NCI-H2227 (cell line): ENCODE measurements around the gene MS4A7.

Experiments
- DNase-seq: peaks from one replicate; lab custom pipeline; 2025; ENCODE audit not compliant: unreplicated experiment; lab: John Stamatoyannopoulos, UW

Gene MS4A7

DNA sequence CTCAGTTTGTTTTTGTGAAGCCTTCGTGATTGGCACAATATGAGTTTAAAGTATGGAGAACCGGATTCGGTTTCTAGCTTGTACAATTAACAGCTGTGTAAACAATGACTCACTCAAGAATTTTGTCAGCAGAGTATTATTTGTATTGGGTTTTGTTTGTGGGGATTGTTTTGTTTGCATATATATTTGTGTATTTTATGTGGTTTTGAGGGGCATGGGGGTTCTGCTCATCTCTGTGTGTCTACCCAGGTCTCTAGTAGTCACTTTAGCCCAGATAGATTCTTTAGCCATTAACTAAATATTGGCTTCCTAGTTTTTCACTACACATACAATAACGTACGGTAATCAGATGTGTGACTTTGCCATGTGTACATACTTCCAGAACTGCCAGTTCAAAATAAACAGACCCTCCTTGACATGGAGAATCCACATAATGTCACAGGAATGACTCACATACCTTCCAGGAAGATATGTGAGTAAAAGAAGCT lies 7.5 kb upstream of the MS4A7 start:
- no peak for DNase-seq

- no peak for DNase-seq
Measured at GRCh38 chr11:60371386-60371785, 6.9 kb upstream of the MS4A7 start.

GRCh38 chr11:60371854-60372253 lies 6.5 kb upstream of the MS4A7 start:
- no peak for DNase-seq

- no peak for DNase-seq
Measured at GRCh38 chr11:60372767-60373166, 5.6 kb upstream of the MS4A7 start.

- DNase-seq, result no peak
Measured at GRCh38 chr11:60375316-60375715, 3.0 kb upstream of the MS4A7 start.

- no peak for DNase-seq
Measured at GRCh38 chr11:60376601-60377000, 1.7 kb upstream of the MS4A7 start.

GRCh38 chr11:60377401-60378136 lies 763 bp upstream of the MS4A7 start:
- no peak for DNase-seq

DNA sequence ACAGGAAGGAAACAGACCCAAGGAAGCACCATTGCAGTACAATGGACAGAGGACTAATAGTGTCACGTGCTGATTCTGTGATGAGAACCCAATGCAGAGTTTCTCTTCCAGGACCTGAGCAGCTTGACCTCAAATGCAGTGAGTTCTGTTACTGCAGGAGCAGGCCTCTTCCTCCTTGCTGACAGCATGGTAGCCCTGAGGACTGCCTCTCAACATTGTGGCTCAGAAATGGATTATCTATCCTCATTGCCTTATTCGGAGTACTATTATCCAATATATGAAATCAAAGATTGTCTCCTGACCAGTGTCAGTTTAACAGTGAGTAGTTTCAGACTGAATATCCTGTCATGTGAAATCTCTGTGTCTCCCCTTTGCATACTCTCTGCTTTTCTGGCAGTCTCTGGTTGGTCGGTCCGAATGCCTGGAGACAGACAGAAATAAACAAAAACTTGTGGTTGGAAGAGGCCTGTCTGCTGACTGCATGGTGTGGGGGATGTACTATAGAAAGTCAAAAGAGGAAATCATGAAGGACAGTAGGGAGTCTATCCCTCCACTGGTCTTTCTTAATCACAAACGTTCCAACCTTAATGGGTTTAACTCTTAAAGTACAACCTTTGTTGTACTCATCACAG lies 11.1 kb downstream of the MS4A7 start:
- DNase-seq, result no peak

GRCh38 chr11:60390419-60390818 lies 12.1 kb downstream of the MS4A7 start:
- no peak for DNase-seq

GRCh38 chr11:60392361-60392760 lies 14.0 kb downstream of the MS4A7 start:
- no peak for DNase-seq

- no peak for DNase-seq
Measured at GRCh38 chr11:60393016-60393415, 14.7 kb downstream of the MS4A7 start.

DNA sequence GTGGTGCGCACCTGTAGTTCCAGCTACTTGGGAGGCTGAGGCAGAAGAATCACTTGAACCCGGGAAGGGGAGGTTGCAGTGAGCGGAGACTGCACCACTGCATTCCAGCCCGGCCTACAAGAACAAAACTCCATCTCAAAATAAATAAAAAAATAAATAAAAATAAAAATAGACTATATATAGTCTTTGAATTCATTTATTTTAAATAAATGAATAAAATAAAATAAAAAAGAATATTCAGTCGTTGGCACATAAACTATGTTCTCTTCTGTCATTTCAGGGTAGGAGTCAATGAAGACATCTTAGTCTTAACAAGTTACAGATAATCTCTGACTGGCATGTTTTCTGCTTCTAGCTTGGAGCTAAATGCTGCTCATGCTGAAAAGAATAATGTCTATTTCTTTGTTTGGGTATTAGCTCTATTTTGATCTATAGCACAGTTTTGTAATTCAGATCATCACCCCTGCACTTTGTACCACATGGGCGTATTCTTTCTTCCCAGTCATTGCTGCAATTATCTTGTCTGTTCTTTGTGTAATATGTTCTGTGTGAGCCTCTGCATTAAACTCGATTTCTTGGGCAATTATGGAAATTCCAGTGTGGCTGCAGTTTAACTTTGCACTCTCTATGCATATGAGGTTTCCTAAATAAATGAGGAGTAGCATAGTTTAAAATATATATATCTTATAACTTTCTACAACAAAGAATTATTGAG lies 16.5 kb downstream of the MS4A7 start:
- DNase-seq, result no peak

DNA sequence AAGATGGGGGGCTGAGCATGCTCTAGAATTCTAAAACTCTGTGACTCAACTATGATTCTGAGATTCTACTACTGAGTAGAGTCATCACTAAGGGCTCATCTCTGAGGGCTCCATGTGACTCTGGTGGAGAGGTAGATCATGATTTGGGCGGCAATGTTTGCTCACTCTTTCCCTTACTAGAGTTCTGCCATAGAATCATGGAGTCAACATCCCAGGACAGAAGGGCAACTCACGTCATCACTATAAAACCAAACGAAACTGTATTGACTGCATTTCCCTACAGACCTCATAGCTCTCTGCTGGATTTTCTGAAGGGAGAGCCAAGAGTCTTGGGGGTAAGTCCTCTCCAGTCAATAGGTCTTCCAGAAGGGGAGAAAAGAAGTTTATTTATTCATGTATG lies 18.1 kb downstream of the MS4A7 start, which contains the start of gene MS4A14:
Gene MS4A14, plus strand, starts transcription at position 78 of the 400 bp plus-strand sequence. Its CDS starts 120 bp downstream, at position 198.
- DNase-seq, result no peak

DNA sequence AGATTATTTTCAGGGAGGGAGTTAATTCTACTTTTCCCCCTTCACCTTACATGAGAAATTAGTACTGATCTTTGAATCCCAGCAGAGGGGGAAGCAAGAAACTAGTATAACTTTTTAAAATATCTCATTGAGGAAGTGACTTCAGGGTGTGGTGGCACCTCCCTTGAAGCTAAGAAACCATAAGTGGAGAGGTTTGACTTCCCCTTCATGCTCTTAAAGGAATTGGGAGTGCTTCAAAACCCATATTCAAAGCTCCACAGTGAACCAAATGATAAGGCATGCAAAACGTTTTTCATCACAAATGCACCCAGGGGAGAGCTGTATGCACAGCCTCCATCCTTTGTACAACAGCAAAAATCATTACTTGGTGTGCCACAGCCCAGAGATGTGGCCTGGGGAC lies 18.5 kb downstream of the MS4A7 start:
- DNase-seq, result no peak

GRCh38 chr11:60420015-60420414 lies 41.7 kb downstream of the MS4A7 start:
- DNase-seq, result no peak

DNA sequence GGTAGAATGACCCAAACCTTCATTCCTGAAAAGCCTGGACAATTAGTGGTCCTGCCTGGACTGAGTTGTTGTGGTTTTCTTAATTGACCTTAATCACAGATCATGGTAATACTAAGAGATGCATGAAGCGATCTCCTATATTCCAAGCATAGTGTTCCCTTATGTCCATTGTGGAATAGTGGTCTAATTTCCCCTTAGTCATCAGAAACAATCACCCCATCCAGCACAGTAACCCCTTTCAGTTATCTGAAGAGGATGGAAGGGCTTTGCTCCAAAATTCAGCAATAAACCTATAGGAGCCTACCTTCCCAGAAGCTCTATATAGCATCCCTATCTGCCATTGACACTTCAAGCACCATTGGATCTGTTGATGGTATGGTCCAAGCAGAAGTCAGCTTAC lies 44.3 kb downstream of the MS4A7 start:
- no peak for DNase-seq

- DNase-seq, result no peak
Measured at GRCh38 chr11:60428517-60428916, 50.2 kb downstream of the MS4A7 start.

DNA sequence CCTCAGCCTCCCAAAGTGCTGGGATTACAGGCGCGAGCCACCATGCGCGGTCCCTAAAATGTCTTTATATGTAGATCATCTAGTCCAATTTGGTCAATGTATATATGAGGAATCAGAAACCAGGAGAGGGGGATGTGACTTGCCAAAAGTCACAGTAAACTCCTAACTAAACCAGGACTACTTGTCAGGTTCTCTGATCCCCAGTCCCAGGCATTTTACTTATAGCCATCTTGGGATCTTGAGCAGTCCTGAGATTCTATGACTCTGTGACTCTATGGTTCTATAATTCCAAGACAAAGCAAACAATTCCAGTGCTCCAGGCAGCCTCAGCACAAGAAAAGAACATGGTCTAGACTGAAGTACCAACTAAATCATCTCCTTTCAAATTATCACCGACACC lies 50.9 kb downstream of the MS4A7 start, which contains the start of gene MS4A5:
Gene MS4A5, plus strand, starts transcription at position 301 of the 400 bp plus-strand sequence. CDS start 103 bp downstream, outside the sequence.
- no peak for DNase-seq

GRCh38 chr11:60431251-60431650 lies 52.9 kb downstream of the MS4A7 start:
- no peak for DNase-seq

DNA sequence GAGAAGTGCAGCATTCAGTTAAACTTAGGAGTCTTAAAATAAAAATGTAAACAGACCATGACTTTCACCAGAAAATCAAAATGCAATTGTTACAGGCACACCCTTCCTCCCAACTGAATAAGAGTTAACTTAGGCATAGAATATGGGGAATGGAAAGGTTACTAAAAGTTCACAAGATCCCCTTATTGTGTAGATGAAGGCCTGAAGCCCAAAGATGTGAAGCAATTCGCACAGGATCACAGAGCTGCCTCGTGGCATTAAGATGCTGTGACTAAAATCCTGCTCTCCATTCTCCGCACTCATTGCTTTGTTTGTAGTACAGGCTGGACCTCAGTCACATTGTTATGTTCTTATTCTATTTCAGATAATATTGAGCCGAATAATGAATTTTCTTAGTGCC lies 55.1 kb downstream of the MS4A7 start:
- DNase-seq, result no peak
